HepG2 (cell line): ENCODE results near the gene ZCCHC12. TPM values are rescaled to one million over a fixed set of nuclear protein-coding genes. Genes with fewer than 3 reads are reported as not detected.

ENCODE experiments used
- CENPT ChIP-seq: sonication (generic); formaldehyde crosslinking; IDR thresholded peaks from 2 replicates; pipeline ENCODE4 v1.8.0; 2022; ENCODE audit warnings: low read depth, mild to moderate bottlenecking, moderate library complexity, missing genetic modification reagents
- HNRNPH1 ChIP-seq: fragments of 200-400 bp; formaldehyde crosslinking; optimal IDR thresholded peaks from 2 replicates; pipeline ENCODE3; 2017; ENCODE audit warnings: mild to moderate bottlenecking, low read depth, low read length
- KDM3A ChIP-seq: IDR thresholded peaks from 2 replicates; pipeline ENCODE4 v1.6.1; 2018; ENCODE audit warnings: low read depth, missing compliant biosample characterization
- NAIF1 ChIP-seq: sonication (generic); formaldehyde crosslinking; IDR thresholded peaks from 2 replicates; pipeline ENCODE4 v1.5.0; 2020; ENCODE audit warnings: mild to moderate bottlenecking, missing genetic modification reagents, borderline replicate concordance
- NRL ChIP-seq: sonication (generic); formaldehyde crosslinking; IDR thresholded peaks from 2 replicates; pipeline ENCODE4 v1.5.0; 2020; ENCODE audit warnings: missing genetic modification reagents, mild to moderate bottlenecking, moderate library complexity, borderline replicate concordance
- PHF8 ChIP-seq: sonication (generic); formaldehyde crosslinking; IDR thresholded peaks from 2 replicates; pipeline ENCODE4 v1.5.0; 2020; ENCODE audit warnings: missing genetic modification reagents
- PLRG1 ChIP-seq: fragments of 450-650 bp; conservative IDR thresholded peaks from 2 replicates; pipeline ENCODE4 v1.6.1; 2016
- RFX3 ChIP-seq: IDR thresholded peaks from 2 replicates; pipeline ENCODE4 v1.6.1; 2016; ENCODE audit warnings: missing biosample characterization, missing genetic modification reagents
- SALL1 ChIP-seq: sonication (generic); formaldehyde crosslinking; IDR thresholded peaks from 2 replicates; pipeline ENCODE4 v1.8.0; 2022; ENCODE audit warnings: mild to moderate bottlenecking, missing genetic modification reagents
- SPEN ChIP-seq: sonication (generic); formaldehyde crosslinking; IDR thresholded peaks from 2 replicates; pipeline ENCODE4 v1.5.1; 2020; ENCODE audit warnings: low read depth, mild to moderate bottlenecking, missing genetic modification reagents
- SYNCRIP ChIP-seq: fragments of 200-400 bp; formaldehyde crosslinking; IDR thresholded peaks from 2 replicates; pipeline ENCODE4 v1.6.1; 2018; ENCODE audit warnings: mild to moderate bottlenecking, low read depth, low read length; ENCODE audit not compliant: insufficient read depth
- XBP1 ChIP-seq: sonication (generic); formaldehyde crosslinking; IDR thresholded peaks from 2 replicates; pipeline ENCODE4 v1.5.0; 2020; ENCODE audit warnings: missing genetic modification reagents
- ZMYM2 ChIP-seq: sonication (generic); formaldehyde crosslinking; IDR thresholded peaks from 2 replicates; pipeline ENCODE4 v1.8.0; 2022; ENCODE audit warnings: mild to moderate bottlenecking, missing genetic modification reagents
- ZNF530 ChIP-seq: sonication (generic); formaldehyde crosslinking; IDR thresholded peaks from 2 replicates; pipeline ENCODE4 v1.5.0; 2020; ENCODE audit warnings: low read depth, mild to moderate bottlenecking, missing genetic modification reagents
- polyA plus RNA-seq, 8 experiments: library from polyadenylated mRNA; depleted of rRNA in 3 of 8; stranded (reverse) in 7 of 8; unstranded in 1 of 8; fragments of >200 nt; fragmentation: Illumina TruSeq in 4 of 8; extraction: Trizol in 4 of 8; gene quantifications; 2 replicates each; pipeline versions ENCODE4 v1.2.1 to v1.2.3, GENCODE V29; 2011 to 2016; ENCODE audit warnings: low read depth in 4 of 8, missing spikeins in 1 of 8, mixed read lengths in 1 of 8; ENCODE audit not compliant: insufficient read depth in 1 of 8
- total RNA-seq, 5 experiments: library from RNA; depleted of rRNA; stranded (reverse); fragments of >200 nt; fragmentation: Illumina TruSeq; extraction: Trizol; gene quantifications; 2 replicates each; pipeline ENCODE4 v1.2.3, GENCODE V29; 2016; ENCODE audit warnings: low read depth in 1 of 5
- TF ChIP-seq, protein P1 (sequence below): sonication (generic); formaldehyde crosslinking; IDR thresholded peaks from 2 replicates; pipeline ENCODE4 v1.9.0; 2021; ENCODE audit warnings: missing genetic modification reagents, borderline replicate concordance
- TF ChIP-seq, protein P2 (sequence below): sonication (generic); formaldehyde crosslinking; IDR thresholded peaks from 2 replicates; pipeline ENCODE4 v1.5.1; 2020; ENCODE audit warnings: missing genetic modification reagents, mild to moderate bottlenecking, borderline replicate concordance
- TF ChIP-seq, protein P3 (sequence below): IDR thresholded peaks from 2 replicates; pipeline ENCODE4 v1.6.1; 2016; ENCODE audit warnings: low read depth
- TF ChIP-seq, protein P4 (sequence below): IDR thresholded peaks from 2 replicates; pipeline ENCODE4 v1.6.1; 2016; ENCODE audit warnings: mild to moderate bottlenecking
- TF ChIP-seq, protein P5 (sequence below): sonication (generic); formaldehyde crosslinking; IDR thresholded peaks from 2 replicates; pipeline ENCODE4 v1.5.0; 2020; ENCODE audit warnings: mild to moderate bottlenecking, low read depth, missing genetic modification reagents, borderline replicate concordance
- TF ChIP-seq, protein P6 (sequence below): sonication (generic); formaldehyde crosslinking; IDR thresholded peaks from 2 replicates; pipeline ENCODE4 v1.5.1; 2020; ENCODE audit warnings: mild to moderate bottlenecking, missing genetic modification reagents

The ZCCHC12 gene
- total and polyA plus RNA-seq, 2 of the 13 experiments (the other 11 are each of a cell fraction or from before 2014, with no cell fraction given) = 0.05 to 0.20 TPM

DNA sequence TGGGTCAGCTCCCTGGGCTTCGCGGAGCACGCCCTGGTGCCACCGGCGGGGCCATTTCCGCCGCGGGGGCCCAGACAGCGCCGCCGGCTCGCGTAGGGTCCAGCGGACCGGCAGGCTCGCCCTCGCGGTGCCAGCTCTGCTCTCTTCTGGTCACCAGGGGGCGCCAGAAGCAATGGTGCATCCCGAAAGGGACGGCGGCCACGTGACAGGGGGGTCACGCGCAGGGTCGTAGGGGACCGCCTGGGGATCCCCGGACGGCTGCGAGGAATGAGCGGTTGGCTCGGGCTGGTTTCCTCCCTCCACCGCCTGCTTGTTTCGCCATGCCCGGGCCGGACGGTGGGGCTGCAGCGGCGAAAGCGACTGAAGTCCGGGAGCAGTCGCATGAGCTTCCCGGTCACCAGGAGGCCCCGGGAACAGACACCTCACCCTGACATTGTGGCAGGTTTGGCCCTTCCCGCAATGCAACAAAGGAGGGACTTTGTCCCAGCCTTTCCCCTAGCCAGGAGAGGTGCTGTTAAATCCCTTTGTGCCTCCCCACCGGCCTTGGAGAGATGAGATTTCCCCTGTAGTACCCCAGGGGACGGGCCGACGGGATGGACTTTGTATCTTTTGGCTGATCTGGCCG is 15.8 kb downstream of the ZCCHC12 start (continued):
- TF ChIP-seq, protein P1, sequence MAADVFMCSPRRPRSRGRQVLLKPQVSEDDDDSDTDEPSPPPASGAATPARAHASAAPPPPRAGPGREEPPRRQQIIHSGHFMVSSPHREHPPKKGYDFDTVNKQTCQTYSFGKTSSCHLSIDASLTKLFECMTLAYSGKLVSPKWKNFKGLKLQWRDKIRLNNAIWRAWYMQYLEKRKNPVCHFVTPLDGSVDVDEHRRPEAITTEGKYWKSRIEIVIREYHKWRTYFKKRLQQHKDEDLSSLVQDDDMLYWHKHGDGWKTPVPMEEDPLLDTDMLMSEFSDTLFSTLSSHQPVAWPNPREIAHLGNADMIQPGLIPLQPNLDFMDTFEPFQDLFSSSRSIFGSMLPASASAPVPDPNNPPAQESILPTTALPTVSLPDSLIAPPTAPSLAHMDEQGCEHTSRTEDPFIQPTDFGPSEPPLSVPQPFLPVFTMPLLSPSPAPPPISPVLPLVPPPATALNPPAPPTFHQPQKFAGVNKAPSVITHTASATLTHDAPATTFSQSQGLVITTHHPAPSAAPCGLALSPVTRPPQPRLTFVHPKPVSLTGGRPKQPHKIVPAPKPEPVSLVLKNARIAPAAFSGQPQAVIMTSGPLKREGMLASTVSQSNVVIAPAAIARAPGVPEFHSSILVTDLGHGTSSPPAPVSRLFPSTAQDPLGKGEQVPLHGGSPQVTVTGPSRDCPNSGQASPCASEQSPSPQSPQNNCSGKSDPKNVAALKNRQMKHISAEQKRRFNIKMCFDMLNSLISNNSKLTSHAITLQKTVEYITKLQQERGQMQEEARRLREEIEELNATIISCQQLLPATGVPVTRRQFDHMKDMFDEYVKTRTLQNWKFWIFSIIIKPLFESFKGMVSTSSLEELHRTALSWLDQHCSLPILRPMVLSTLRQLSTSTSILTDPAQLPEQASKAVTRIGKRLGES (CRISPR knock-in tag) = no peak
- TF ChIP-seq XBP1 (CRISPR knock-in tag) (no peak), RFX3 (CRISPR knock-in tag) (no peak), NRL (CRISPR knock-in tag) (no peak), ZMYM2 (no peak), PHF8 (CRISPR knock-in tag) (peak; percentile 56), PLRG1 (no peak), HNRNPH1 (no peak), NAIF1 (CRISPR knock-in tag) (no peak), KDM3A (no peak; the same call in 1 of the 2 replicates), CENPT (no peak), ZNF530 (no peak), SPEN (CRISPR knock-in tag) (peak; percentile 56; the same call in 1 of the 2 replicates), SYNCRIP (no peak), SALL1 (CRISPR knock-in tag) (peak; percentile 86)
- TF ChIP-seq, protein P2, sequence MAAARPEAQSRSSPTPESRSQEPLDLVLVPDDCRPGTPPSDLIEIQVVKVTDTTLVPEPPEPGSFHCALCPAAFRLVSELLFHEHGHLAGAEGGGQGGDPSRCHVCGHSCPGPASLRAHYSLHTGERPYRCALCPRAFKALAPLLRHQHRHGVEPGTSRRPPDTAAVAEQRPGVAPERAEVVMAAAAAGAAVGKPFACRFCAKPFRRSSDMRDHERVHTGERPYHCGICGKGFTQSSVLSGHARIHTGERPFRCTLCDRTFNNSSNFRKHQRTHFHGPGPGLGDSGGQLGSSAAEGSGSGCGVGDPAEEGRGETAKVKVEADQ (CRISPR knock-in tag) = no peak
- TF ChIP-seq, protein P3, sequence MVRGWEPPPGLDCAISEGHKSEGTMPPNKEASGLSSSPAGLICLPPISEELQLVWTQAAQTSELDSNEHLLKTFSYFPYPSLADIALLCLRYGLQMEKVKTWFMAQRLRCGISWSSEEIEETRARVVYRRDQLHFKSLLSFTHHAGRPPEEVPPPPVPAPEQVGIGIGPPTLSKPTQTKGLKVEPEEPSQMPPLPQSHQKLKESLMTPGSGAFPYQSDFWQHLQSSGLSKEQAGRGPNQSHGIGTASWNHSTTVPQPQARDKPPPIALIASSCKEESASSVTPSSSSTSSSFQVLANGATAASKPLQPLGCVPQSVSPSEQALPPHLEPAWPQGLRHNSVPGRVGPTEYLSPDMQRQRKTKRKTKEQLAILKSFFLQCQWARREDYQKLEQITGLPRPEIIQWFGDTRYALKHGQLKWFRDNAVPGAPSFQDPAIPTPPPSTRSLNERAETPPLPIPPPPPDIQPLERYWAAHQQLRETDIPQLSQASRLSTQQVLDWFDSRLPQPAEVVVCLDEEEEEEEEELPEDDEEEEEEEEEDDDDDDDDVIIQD = peak; percentile 73; the same call in 1 of the 2 replicates
- TF ChIP-seq, protein P4, sequence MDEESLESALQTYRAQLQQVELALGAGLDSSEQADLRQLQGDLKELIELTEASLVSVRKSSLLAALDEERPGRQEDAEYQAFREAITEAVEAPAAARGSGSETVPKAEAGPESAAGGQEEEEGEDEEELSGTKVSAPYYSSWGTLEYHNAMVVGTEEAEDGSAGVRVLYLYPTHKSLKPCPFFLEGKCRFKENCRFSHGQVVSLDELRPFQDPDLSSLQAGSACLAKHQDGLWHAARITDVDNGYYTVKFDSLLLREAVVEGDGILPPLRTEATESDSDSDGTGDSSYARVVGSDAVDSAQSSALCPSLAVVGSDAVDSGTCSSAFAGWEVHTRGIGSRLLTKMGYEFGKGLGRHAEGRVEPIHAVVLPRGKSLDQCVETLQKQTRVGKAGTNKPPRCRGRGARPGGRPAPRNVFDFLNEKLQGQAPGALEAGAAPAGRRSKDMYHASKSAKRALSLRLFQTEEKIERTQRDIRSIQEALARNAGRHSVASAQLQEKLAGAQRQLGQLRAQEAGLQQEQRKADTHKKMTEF (CRISPR knock-in tag) = peak; percentile 77; the same call in 1 of the 2 replicates
- TF ChIP-seq, protein P5, sequence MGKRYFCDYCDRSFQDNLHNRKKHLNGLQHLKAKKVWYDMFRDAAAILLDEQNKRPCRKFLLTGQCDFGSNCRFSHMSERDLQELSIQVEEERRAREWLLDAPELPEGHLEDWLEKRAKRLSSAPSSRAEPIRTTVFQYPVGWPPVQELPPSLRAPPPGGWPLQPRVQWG (CRISPR knock-in tag) = no peak
- TF ChIP-seq, protein P6, sequence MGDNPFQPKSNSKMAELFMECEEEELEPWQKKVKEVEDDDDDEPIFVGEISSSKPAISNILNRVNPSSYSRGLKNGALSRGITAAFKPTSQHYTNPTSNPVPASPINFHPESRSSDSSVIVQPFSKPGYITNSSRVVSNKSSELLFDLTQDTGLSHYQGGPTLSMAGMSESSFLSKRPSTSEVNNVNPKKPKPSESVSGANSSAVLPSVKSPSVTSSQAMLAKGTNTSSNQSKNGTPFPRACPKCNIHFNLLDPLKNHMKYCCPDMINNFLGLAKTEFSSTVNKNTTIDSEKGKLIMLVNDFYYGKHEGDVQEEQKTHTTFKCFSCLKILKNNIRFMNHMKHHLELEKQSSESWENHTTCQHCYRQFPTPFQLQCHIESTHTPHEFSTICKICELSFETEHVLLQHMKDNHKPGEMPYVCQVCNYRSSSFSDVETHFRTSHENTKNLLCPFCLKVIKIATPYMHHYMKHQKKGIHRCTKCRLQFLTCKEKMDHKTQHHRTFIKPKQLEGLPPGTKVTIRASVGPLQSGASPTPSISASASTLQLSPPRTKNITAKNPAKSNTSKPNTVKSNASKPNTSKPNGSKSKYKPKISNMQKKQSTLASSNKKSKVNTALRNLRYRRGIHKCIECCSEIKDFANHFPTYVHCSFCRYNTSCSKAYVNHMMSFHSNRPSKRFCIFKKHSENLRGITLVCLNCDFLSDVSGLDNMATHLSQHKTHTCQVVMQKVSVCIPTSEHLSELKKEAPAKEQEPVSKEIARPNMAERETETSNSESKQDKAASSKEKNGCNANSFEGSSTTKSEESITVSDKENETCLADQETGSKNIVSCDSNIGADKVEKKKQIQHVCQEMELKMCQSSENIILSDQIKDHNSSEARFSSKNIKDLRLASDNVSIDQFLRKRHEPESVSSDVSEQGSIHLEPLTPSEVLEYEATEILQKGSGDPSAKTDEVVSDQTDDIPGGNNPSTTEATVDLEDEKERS = no peak
